IgD-negative memory B cell (primary cell): ENCODE measurements around the gene RBFOX1. TPM values are rescaled to one million over a fixed set of nuclear protein-coding genes. Genes with fewer than 3 reads are reported as not detected.

Source experiments
- H3K27ac Mint-ChIP-seq, 3 donors: one replicate each; pipeline ENCODE4 v1.8.0; 2020 to 2022; ENCODE audit warnings: mild to moderate bottlenecking in 3 of 3, mixed read lengths in 3 of 3, moderate library complexity in 1 of 3
- H3K27me3 Mint-ChIP-seq: one replicate; pipeline ENCODE4 v1.8.0; 2021; ENCODE audit warnings: mixed read lengths
- H3K36me3 Mint-ChIP-seq: one replicate; pipeline ENCODE4 v1.8.0; 2020; ENCODE audit warnings: mild to moderate bottlenecking, mixed read lengths
- H3K4me1 Mint-ChIP-seq, 3 donors: one replicate each; pipeline ENCODE4 v1.8.0; 2020 to 2022; ENCODE audit warnings: mixed read lengths in 3 of 3, mild to moderate bottlenecking in 1 of 3
- H3K4me3 Mint-ChIP-seq, 4 donors: one replicate each; pipeline ENCODE4 v1.8.0; 2020 to 2022; ENCODE audit warnings: mild to moderate bottlenecking in 4 of 4, mixed read lengths in 4 of 4, moderate library complexity in 3 of 4
- H3K9me3 Mint-ChIP-seq, 3 donors: one replicate each; pipeline ENCODE4 v1.8.0; 2020 to 2021; ENCODE audit warnings: mixed read lengths in 3 of 3, mild to moderate bottlenecking in 1 of 3
- polyA plus RNA-seq: library from polyadenylated mRNA; unstranded; fragments of 300-500 nt; fragmentation: Illumina TruSeq; gene quantifications from one replicate; pipeline ENCODE4 v1.2.3, GENCODE V29; 2021

The RBFOX1 gene
- polyA plus RNA-seq, 1 donor from 2014 or later = not detected

DNA sequence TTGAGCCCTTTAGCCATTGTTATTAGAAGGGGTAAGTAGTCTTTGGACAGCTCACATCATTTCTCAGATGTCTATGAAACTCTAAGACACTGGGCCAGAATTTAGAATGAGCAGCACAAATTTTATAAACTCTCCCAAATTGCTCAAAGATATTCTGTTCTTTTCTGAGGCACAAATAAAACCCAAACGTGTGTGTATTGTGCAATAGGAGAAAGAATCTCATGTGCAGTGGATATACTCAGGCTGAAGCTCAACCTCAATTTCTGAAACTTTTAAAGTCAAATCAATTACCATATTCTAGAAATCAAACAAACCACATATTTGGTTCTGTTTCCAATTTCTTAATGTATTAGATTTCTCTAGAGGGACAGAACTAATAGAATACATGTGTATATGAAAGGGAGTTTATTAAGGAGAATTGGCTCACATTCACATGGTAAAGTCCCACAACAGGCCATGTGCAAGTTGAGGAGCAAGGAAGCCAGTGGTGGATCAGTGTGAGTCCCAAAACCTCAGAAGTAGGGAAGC lies 403.6 kb downstream of the RBFOX1 start:
- Mint-ChIP-seq H3K4me3 (no peak overlapping the region), H3K4me1 (no peaks in the 10 kb centered on the region), H3K9me3 (peaks cover 3 to 20% (median 15%) of the 10 kb centered on the region in 3 donors)

GRCh38 chr16:7742626-7743025 lies 410.0 kb downstream of the RBFOX1 start:
- Mint-ChIP-seq H3K9me3 (peaks cover 0 to 18% (median 9%) of the 10 kb centered on the region in 3 donors), H3K4me1 (no peaks in the 10 kb centered on the region), H3K4me3 (no peak overlapping the region), H3K36me3 (no peaks in the 10 kb centered on the region), H3K27ac (no peak overlapping the region), H3K27me3 (no peaks in the 10 kb centered on the region)

More for the DNA sequence above, 403.6 kb downstream of the RBFOX1 start:
- no peaks in the 10 kb centered on the region for H3K27me3 Mint-ChIP-seq
- no peaks in the 10 kb centered on the region for H3K36me3 Mint-ChIP-seq
- no peak overlapping the region for H3K27ac Mint-ChIP-seq

- Mint-ChIP-seq H3K9me3 (peaks cover 0 to 14% (median 12%) of the 10 kb centered on the region in 3 donors), H3K36me3 (no peaks in the 10 kb centered on the region), H3K4me1 (no peaks in the 10 kb centered on the region), H3K27ac (no peak overlapping the region), H3K27me3 (no peaks in the 10 kb centered on the region), H3K4me3 (no peak overlapping the region)
Measured at GRCh38 chr16:7744546-7745264, 412.1 kb downstream of the RBFOX1 start.

- no peaks in the 10 kb centered on the region for H3K27me3 Mint-ChIP-seq
- no peaks in the 10 kb centered on the region for H3K36me3 Mint-ChIP-seq
- H3K9me3 Mint-ChIP-seq = peaks cover 0 to 12% (median 12%) of the 10 kb centered on the region in 3 donors
- no peak overlapping the region for H3K27ac Mint-ChIP-seq
- H3K4me3 Mint-ChIP-seq = no peak overlapping the region
- H3K4me1 Mint-ChIP-seq = no peaks in the 10 kb centered on the region
Measured at GRCh38 chr16:7745276-7745675, 412.6 kb downstream of the RBFOX1 start.

DNA sequence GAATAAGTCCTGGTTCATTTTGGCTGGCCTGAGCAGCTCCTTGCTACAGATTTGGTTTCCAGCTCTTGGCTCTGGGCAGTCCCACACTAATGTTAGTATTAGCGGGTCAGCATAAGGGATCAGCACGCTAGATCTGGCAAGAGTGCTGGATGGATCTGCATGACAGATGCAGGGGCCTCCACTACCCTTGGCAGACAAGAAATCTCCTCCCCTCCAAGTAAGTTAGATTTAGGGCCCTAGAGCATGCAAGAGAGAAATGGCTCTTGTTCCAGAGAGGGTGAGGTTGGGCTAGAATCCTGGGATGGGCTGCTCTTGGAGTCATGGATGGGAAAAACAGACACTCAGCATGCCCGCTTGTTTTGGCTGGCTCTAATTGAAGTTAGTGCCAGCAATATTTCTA lies 414.3 kb downstream of the RBFOX1 start:
- Mint-ChIP-seq H3K9me3 (peaks cover 0 to 11% (median 7%) of the 10 kb centered on the region in 3 donors), H3K4me1 (no peaks in the 10 kb centered on the region), H3K4me3 (no peak overlapping the region), H3K27ac (no peak overlapping the region), H3K36me3 (no peaks in the 10 kb centered on the region), H3K27me3 (no peaks in the 10 kb centered on the region)

DNA sequence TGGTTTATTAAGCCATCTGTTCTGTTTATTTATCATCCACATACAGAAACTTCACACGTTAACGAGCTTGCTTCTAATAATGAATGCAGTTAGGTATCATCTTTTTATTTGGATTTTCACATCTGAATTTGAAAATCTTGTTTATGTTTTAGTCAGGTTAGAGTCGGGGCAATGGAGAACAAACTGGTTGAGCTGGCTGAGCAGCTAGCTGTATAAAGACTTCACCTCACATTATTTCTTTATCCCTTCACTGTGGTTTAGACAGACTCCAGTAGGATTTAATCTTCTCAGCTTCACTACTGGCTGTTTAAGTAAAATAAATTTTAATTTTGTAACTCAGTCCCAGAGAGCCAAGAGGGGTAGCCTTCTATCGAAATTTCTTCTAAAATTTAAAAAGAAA lies 415.9 kb downstream of the RBFOX1 start:
- Mint-ChIP-seq H3K9me3 (peaks cover 0 to 8% (median 7%) of the 10 kb centered on the region in 3 donors), H3K4me3 (no peak overlapping the region), H3K4me1 (no peaks in the 10 kb centered on the region), H3K27ac (no peak overlapping the region), H3K27me3 (no peaks in the 10 kb centered on the region), H3K36me3 (no peaks in the 10 kb centered on the region)

- Mint-ChIP-seq H3K27ac (no peak overlapping the region), H3K27me3 (no peaks in the 10 kb centered on the region), H3K4me3 (no peak overlapping the region), H3K36me3 (no peaks in the 10 kb centered on the region), H3K4me1 (no peaks in the 10 kb centered on the region), H3K9me3 (peaks cover 2 to 14% (median 4%) of the 10 kb centered on the region in 3 donors)
Measured at GRCh38 chr16:7755347-7755882, 422.8 kb downstream of the RBFOX1 start.
